ENCODE measurements around the gene S100A12.

DNA sequence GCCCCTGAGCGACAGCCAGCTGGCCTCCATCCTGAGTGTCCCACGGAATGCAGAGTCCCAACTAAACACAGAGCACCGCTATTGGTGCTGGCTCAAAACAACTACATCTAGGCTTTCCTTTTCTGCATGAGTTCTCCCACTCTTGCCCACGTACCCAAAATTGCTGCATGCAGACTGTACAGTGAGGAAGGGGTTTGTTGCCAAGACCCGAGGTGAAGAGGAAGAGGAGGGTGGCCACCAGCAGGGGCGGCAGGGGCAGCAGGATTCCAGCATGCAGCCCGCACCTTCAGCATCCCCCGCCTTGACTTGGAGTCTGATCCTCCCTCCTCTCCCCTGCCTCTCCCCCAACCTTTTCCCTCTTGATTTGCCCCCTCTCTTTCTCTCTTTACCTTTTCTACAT is 9.7 kb downstream of the S100A12 start:
- TF ChIP-seq, protein P1, sequence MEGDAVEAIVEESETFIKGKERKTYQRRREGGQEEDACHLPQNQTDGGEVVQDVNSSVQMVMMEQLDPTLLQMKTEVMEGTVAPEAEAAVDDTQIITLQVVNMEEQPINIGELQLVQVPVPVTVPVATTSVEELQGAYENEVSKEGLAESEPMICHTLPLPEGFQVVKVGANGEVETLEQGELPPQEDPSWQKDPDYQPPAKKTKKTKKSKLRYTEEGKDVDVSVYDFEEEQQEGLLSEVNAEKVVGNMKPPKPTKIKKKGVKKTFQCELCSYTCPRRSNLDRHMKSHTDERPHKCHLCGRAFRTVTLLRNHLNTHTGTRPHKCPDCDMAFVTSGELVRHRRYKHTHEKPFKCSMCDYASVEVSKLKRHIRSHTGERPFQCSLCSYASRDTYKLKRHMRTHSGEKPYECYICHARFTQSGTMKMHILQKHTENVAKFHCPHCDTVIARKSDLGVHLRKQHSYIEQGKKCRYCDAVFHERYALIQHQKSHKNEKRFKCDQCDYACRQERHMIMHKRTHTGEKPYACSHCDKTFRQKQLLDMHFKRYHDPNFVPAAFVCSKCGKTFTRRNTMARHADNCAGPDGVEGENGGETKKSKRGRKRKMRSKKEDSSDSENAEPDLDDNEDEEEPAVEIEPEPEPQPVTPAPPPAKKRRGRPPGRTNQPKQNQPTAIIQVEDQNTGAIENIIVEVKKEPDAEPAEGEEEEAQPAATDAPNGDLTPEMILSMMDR (IDR thresholded peaks at IDR 0.05; ENCODE audit: low read depth, low read length, poor library complexity, severe bottlenecking): no peak
- TF ChIP-seq EZH2phosphoT487 (IDR thresholded peaks at IDR 0.05; ENCODE audit: borderline replicate concordance, low read length): no peak
